ES-I3 (cell line): ENCODE measurements around the gene ANHX.
"Not testable (repeated sequence)": the region's sequence is repeated elsewhere in the genome, so short reads cannot be mapped to it uniquely, and the experiment has no call there.

Experiments used
- H3K36me3 ChIP-seq: 2 replicates; pipeline ENCODE4 v1.6.1; 2013; ENCODE audit warnings: mild to moderate bottlenecking, low read length, control low read depth, moderate library complexity; ENCODE audit not compliant: insufficient read depth
- H3K4me1 ChIP-seq: 2 replicates; pipeline ENCODE4 v1.6.1; 2013; ENCODE audit warnings: mild to moderate bottlenecking, control low read depth, low read length; ENCODE audit not compliant: insufficient read depth
- H3K9ac ChIP-seq: 2 replicates; pipeline ENCODE4 v1.6.1; 2013; ENCODE audit warnings: low read depth, mild to moderate bottlenecking, low read length, moderate library complexity
- H3K9me3 ChIP-seq: 2 replicates; pipeline ENCODE4 v1.6.1; 2013; ENCODE audit warnings: mild to moderate bottlenecking, low read length, moderate library complexity; ENCODE audit not compliant: control insufficient read depth, insufficient read depth

The ANHX gene

GRCh38 chr12:133235401-133236112 lies at the start of gene ANHX:
TSS of gene ANHX (minus strand) at chr12:133235877. CDS start at chr12:133234356, 1,521 bp downstream.
- H3K4me1 ChIP-seq: no peaks in the 10 kb centered on the region
- H3K9ac ChIP-seq: no peak within 1 kb of the TSS
- H3K36me3 ChIP-seq: no peaks in the 10 kb centered on the region; the same call in 1 of the 2 replicates
- no peaks in the 10 kb centered on the region; the same call in 1 of the 2 replicates for H3K9me3 ChIP-seq

- not testable (repeated sequence) for H3K36me3 ChIP-seq, H3K9ac ChIP-seq, H3K9me3 ChIP-seq, H3K4me1 ChIP-seq
Observed at GRCh38 chr12:133264668-133265067, 29.0 kb upstream of the ANHX start.

GRCh38 chr12:133264173-133264572 lies 28.5 kb upstream of the ANHX start:
- H3K36me3 ChIP-seq: no peaks in the 10 kb centered on the region
- no peak overlapping the region for H3K9ac ChIP-seq
- no peaks in the 10 kb centered on the region for H3K4me1 ChIP-seq
- no peaks in the 10 kb centered on the region for H3K9me3 ChIP-seq

DNA sequence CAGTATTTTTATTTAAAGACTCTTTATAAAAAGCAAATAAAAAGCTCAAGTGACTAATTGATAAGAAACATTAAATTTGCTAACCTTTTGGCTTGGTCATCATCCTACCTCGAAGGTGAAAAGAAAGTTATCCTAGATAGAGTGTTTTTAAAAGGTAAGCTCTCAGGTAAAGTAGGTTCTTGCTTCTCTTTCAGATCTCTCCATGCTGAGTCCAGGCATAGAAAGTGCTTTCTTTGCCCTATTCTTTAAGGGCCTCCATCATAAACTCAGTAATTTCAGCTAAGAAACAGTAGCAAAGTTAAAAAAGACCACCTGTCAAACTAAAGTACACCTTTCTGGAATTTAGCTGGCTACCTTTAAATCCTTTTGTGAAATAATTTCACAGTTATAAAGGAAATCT lies 20.6 kb upstream of the ANHX start:
- Histone ChIP-seq H3K9me3 (no peaks in the 10 kb centered on the region; the same call in 1 of the 2 replicates), H3K36me3 (no peaks in the 10 kb centered on the region), H3K4me1 (no peaks in the 10 kb centered on the region), H3K9ac (no peak overlapping the region)

DNA sequence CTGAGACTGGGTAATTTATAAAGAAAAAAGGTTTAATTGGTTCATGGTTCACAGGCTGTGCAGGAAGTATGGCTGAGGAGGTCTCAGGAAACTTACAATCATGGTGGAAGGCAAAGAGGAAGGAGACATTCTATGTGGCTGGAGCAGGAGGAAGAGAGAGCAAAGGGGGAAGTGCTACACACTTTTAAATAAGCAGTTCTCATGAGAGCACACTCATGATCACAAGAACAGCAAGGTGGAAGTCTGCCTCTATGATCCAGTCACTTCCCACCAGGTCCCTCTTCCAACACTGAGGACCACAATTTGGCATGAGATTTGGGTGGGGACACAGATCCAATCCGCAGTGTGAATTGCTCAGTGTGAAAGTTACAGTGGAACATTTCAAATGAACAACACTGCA lies 20.2 kb upstream of the ANHX start:
- not testable (repeated sequence) for H3K9me3 ChIP-seq, H3K4me1 ChIP-seq, H3K9ac ChIP-seq, H3K36me3 ChIP-seq

DNA sequence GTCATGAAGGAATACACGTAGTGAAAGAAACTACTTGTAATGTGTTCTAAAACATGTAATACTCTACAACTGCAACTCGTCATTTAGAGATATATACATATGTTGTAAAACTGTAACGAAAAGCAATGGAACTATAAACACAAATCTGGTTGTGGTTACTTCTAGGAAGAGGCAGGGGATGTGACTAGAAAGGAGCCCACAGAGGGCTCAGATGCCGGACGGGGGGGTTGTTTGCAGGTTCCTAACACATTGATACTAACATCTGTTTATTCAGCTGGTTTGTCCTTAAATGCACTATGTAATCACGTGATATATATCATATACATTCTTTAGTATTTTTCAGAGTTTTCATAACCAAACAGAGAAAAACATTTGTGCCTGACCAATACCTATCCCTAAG lies 16.1 kb upstream of the ANHX start:
- Histone ChIP-seq H3K9ac (no peak overlapping the region), H3K36me3 (no peaks in the 10 kb centered on the region), H3K9me3 (no peaks in the 10 kb centered on the region; the same call in 1 of the 2 replicates)

GRCh38 chr12:133236556-133236955 lies 879 bp upstream of the ANHX start:
- H3K36me3 ChIP-seq: no peaks in the 10 kb centered on the region
- no peaks in the 10 kb centered on the region for H3K4me1 ChIP-seq
- H3K9ac ChIP-seq: no peak overlapping the region
- no peaks in the 10 kb centered on the region; the same call in 1 of the 2 replicates for H3K9me3 ChIP-seq

More for the DNA sequence above, 16.1 kb upstream of the ANHX start:
- no peaks in the 10 kb centered on the region for H3K4me1 ChIP-seq

- H3K9ac ChIP-seq: no peak overlapping the region
- H3K9me3 ChIP-seq: no peaks in the 10 kb centered on the region; the same call in 1 of the 2 replicates
- H3K4me1 ChIP-seq: no peaks in the 10 kb centered on the region
- no peaks in the 10 kb centered on the region; the same call in 1 of the 2 replicates for H3K36me3 ChIP-seq
Observed at GRCh38 chr12:133236144-133236543, 467 bp upstream of the ANHX start.

GRCh38 chr12:133234971-133235370 lies 706 bp downstream of the ANHX start:
- H3K9me3 ChIP-seq: no peaks in the 10 kb centered on the region
- no peaks in the 10 kb centered on the region; the same call in 1 of the 2 replicates for H3K36me3 ChIP-seq
- H3K4me1 ChIP-seq: no peaks in the 10 kb centered on the region
- no peak overlapping the region for H3K9ac ChIP-seq

DNA sequence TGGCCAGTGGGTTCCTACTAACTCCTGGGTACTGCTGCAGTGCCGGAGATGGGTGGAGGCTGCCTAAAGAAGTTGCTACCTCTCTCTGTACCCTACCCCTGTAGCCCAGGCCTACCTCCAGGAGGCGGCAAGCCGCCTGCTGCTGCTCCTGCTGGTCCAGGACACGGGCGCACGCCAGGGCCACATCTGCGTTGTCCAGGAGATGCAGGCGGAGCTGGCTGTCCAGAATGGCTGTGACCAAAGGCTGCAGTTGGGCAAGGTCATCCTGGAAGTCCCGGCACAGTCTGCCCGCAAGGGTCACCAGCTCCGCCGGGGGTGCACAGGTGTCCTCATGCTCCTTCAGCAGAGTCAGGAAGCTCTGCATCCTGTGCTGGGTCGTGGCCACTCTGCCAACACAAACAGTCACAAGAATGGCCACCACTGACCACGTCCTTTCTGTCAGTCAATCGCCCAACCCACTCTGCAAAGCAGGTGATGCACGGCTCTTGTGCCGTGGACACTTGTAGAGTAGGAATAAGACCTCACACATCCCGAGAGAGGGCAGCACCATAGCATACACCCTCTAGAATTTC lies 1.6 kb downstream of the ANHX start:
- H3K9me3 ChIP-seq: no peaks in the 10 kb centered on the region
- no peaks in the 10 kb centered on the region for H3K4me1 ChIP-seq
- H3K36me3 ChIP-seq: no peaks in the 10 kb centered on the region; the same call in 1 of the 2 replicates
- no peak overlapping the region for H3K9ac ChIP-seq

- no peaks in the 10 kb centered on the region for H3K9me3 ChIP-seq
- no peaks in the 10 kb centered on the region; the same call in 1 of the 2 replicates for H3K36me3 ChIP-seq
- H3K4me1 ChIP-seq: no peaks in the 10 kb centered on the region
- no peak overlapping the region for H3K9ac ChIP-seq
Observed at GRCh38 chr12:133233006-133233405, 2.7 kb downstream of the ANHX start.

GRCh38 chr12:133231001-133231400 lies 4.7 kb downstream of the ANHX start:
- H3K4me1 ChIP-seq: no peaks in the 10 kb centered on the region
- no peaks in the 10 kb centered on the region for H3K9me3 ChIP-seq
- no peaks in the 10 kb centered on the region; the same call in 1 of the 2 replicates for H3K36me3 ChIP-seq
- H3K9ac ChIP-seq: no peak overlapping the region

GRCh38 chr12:133227281-133227852 lies 8.3 kb downstream of the ANHX start:
- H3K9ac ChIP-seq: no peak overlapping the region
- H3K4me1 ChIP-seq: no peaks in the 10 kb centered on the region
- H3K9me3 ChIP-seq: 0 out of 2 replicates have a peak, but pooled peaks cover 4% of the 10 kb centered on the region
- no peaks in the 10 kb centered on the region; the same call in 1 of the 2 replicates for H3K36me3 ChIP-seq

- H3K4me1 ChIP-seq: no peaks in the 10 kb centered on the region
- H3K36me3 ChIP-seq: no peaks in the 10 kb centered on the region; the same call in 1 of the 2 replicates
- no peak overlapping the region for H3K9ac ChIP-seq
- H3K9me3 ChIP-seq: 0 out of 2 replicates have a peak, but pooled peaks cover 4% of the 10 kb centered on the region
Observed at GRCh38 chr12:133226690-133227089, 9.0 kb downstream of the ANHX start.

- no peaks in the 10 kb centered on the region for H3K4me1 ChIP-seq
- no peak overlapping the region for H3K9ac ChIP-seq
- H3K9me3 ChIP-seq: peaks cover 6% of the 10 kb centered on the region; the same call in 1 of the 2 replicates
- no peaks in the 10 kb centered on the region for H3K36me3 ChIP-seq
Observed at GRCh38 chr12:133225527-133225926, 10.2 kb downstream of the ANHX start.
